GM10266 (cell line): ENCODE data around the gene TPGS2.

ENCODE experiments used
- DNase-seq: peaks from one replicate; pipeline ENCODE4 v3.0.0; 2012; ENCODE audit errors: extremely low spot score
- CTCF ChIP-seq: IDR thresholded peaks from 2 replicates; pipeline ENCODE4 v1.5.1; 2012; ENCODE audit warnings: mild to moderate bottlenecking, low read depth; ENCODE audit not compliant: control insufficient read depth, insufficient read depth; ENCODE audit errors: missing control alignments

The TPGS2 gene

DNA sequence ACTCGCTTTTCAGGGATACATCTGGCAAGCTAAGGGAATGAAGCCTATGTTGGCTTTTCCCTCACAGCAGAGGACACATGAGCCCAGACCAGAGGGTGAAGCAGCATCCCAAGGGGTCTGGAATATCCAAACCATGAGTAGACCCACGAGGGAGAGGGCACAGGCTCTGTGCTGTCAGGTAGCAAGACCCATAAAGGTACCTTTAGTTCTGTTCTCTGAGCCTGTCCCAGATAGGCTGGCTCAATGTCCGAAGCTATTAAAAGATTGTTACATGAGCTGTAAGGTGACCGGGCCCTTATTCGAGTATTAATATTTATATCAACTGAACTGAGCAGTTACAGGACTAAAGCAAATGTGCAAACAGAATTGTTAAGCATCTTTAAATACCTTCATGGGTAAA lies 52.2 kb downstream of the TPGS2 start:
- no peak for DNase-seq
- TF ChIP-seq CTCF = no peak

- no peak for TF ChIP-seq CTCF
- DNase-seq = no peak
Observed at GRCh38 chr18:36775396-36775795, 53.4 kb downstream of the TPGS2 start.

DNA sequence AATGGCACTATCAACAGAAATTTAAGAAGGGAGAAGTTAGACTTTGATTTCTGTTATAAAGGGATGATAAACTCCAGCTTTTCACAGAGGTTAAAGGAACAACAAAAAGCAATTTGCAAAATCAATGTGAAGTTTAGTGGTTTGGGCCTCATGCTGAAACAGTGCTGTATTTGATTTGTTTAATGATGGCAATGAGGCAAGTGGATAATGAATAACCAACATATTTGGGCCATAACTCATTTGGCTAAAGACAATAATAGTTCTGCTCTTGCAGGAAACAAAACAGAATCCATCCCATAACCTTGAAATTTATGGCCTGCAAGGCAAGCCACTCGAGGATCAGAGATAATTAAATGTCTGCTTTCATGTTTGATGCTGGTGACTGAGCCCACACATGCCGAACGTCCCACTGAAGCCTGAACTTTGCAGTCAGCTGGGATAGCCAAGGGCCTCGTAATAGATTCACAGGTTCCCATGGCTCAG lies 56.5 kb downstream of the TPGS2 start:
- no peak for DNase-seq
- no peak for TF ChIP-seq CTCF

- no peak for DNase-seq
- no peak for TF ChIP-seq CTCF
Observed at GRCh38 chr18:36771245-36771644, 57.6 kb downstream of the TPGS2 start.

- no peak for DNase-seq
- TF ChIP-seq CTCF = no peak
Observed at GRCh38 chr18:36770315-36770946, 58.4 kb downstream of the TPGS2 start.

DNA sequence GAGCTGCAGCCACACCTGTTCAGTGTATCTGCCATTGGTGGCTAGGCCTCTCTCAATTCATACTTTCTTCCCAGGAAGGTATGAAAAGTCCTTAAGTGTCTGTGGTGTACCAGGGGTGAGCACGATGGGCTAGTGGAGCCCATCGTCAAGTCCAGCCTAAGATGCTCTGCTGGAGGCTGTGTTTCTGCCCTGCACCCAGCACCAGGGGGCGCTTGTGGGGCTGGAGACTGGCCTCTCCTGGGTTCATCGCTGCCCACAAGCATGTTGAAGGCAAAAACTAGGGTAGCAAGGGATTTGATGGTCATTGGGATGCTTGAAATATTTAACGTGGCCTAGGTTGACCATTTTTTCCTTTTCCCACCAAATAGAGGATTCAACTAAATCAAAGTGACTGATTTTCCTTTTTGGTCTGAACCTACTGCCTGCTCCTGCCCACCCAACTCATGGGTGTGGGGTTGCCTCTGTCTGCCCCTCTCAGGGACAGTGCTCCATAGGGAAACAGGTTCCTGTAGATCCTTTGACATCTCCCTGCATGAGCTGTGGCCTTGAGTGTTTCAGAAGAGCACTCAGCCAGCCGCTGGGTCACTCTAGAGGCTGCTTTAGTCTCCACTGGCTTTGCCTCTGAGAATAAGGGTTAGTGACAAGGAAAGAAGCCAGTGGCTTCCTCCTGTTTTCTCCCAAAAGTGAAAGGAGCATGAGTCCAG lies 59.0 kb downstream of the TPGS2 start:
- peak; percentile 56 for TF ChIP-seq CTCF
- DNase-seq = peak; percentile 42

DNA sequence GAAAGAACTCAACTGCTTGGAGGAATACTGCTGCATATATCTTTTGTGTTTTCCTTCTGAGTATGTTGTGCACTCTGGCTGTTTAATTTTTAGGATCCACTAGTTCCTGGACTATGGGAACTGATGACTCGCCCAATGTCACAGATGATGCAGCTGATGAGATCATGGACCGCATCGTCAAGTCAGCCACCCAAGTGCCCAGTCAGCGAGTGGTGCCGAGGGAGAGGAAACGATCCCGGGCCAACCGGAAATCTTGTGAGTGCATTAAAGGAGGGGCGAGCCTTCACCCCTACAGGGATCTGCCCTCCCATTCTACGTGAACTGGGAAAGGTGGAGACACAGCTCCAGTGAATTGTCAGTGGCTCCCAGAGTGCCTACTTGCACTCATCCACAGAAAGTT lies 59.6 kb downstream of the TPGS2 start:
- TF ChIP-seq CTCF = no peak
- no peak for DNase-seq
